K562 (cell line): ENCODE data around the gene DCTN2. TPM values are rescaled to one million over a fixed set of nuclear protein-coding genes. Genes with fewer than 3 reads are reported as not detected.
A peak's percentile ranks its signal among the peaks of the same experiment; 100 is the strongest.

Experiments
- ATF7 ChIP-seq: fragments of 450-650 bp; IDR thresholded peaks from 2 replicates; pipeline ENCODE4 v1.7.1; 2014; ENCODE audit warnings: mild to moderate bottlenecking, moderate library complexity
- ELF2 ChIP-seq: fragments of 250-450 bp; sonication (Bioruptor Pico); IDR thresholded peaks from 2 replicates; pipeline ENCODE4 v1.5.0; 2021; ENCODE audit warnings: mild to moderate bottlenecking
- MEF2D ChIP-seq: conservative IDR thresholded peaks from 2 replicates; pipeline ENCODE4 v1.6.1; 2016; ENCODE audit warnings: low read depth, missing genetic modification characterization, missing compliant biosample characterization
- NCOA4 ChIP-seq: fragments of 450-650 bp; IDR thresholded peaks from 2 replicates; pipeline ENCODE4 v1.6.1; 2018; ENCODE audit warnings: mild to moderate bottlenecking; ENCODE audit not compliant: partially characterized antibody
- POLR2A ChIP-seq: fragments of 450-650 bp; conservative IDR thresholded peaks from 2 replicates; pipeline ENCODE4 v1.6.1; 2016
- POLR2B ChIP-seq: fragments of 450-650 bp; IDR thresholded peaks from 2 replicates; pipeline ENCODE4 v1.6.1; 2018; ENCODE audit warnings: low read depth; ENCODE audit not compliant: partially characterized antibody
- POLR2G ChIP-seq: fragments of 200-400 bp; formaldehyde crosslinking; IDR thresholded peaks from 2 replicates; pipeline ENCODE4 v1.6.1; 2017; ENCODE audit warnings: low read depth, mild to moderate bottlenecking, antibody characterized with exemption, low read length, moderate library complexity
- RBM22 ChIP-seq: fragments of 200-400 bp; formaldehyde crosslinking; IDR thresholded peaks from 2 replicates; pipeline ENCODE4 v1.6.1; 2018; ENCODE audit warnings: low read length, low read depth; ENCODE audit not compliant: poor library complexity, severe bottlenecking
- SETDB1 ChIP-seq: IDR thresholded peaks from one replicate; pipeline ENCODE4 v1.6.1; 2012; ENCODE audit warnings: low read length, control low read depth, inconsistent platforms
- THAP12 ChIP-seq: fragments of 250-450 bp; sonication (Bioruptor Pico); IDR thresholded peaks from 2 replicates; pipeline ENCODE4 v1.9.0; 2021; ENCODE audit warnings: mild to moderate bottlenecking, inconsistent platforms
- ZBTB11 ChIP-seq, 3 experiments: fragments of 200-800 bp in 1 of 3; fragments of 250-450 bp in 1 of 3; fragments of 450-650 bp in 1 of 3; sonication (Bioruptor Pico) in 1 of 3; sonication (Bioruptor generic) in 1 of 3; formaldehyde crosslinking in 1 of 3; IDR thresholded peaks; 2 replicates each; pipeline versions ENCODE4 v1.6.1 to v1.8.0; 2016 to 2022; ENCODE audit warnings: mild to moderate bottlenecking in 2 of 3, missing genetic modification characterization in 2 of 3, missing compliant biosample characterization in 1 of 3, moderate library complexity in 1 of 3
- polyA plus RNA-seq, 8 experiments: library from polyadenylated mRNA; depleted of rRNA in 4 of 8; stranded (reverse) in 5 of 8; unstranded in 3 of 8; fragments of >200 nt; fragmentation: Nextera tagmentation in 2 of 8; fragmentation: Illumina TruSeq in 1 of 8; extraction: Ambion mirVana in 2 of 8; extraction: Trizol in 1 of 8; gene quantifications; 2 replicates each; pipeline versions ENCODE4 v1.2.1 to v1.2.3, GENCODE V29; 2011 to 2014; ENCODE audit warnings: inconsistent platforms in 1 of 8, missing spikeins in 1 of 8
- total RNA-seq, 7 experiments: library from RNA; depleted of rRNA in 6 of 7; stranded (reverse); fragments of >200 nt in 6 of 7; fragmentation: Illumina TruSeq in 2 of 7; extraction: Trizol in 2 of 7; gene quantifications; 2 replicates each; pipeline versions ENCODE4 v1.2.1 to v1.2.3, GENCODE V29; 2011 to 2021; ENCODE audit warnings: low replicate concordance in 1 of 7

DCTN2 gene
- total and polyA plus RNA-seq, 9 of the 15 experiments (the other 6 are each of a cell fraction or from before 2014, with no cell fraction given): 43.6 to 270 (median 125) TPM

- TF ChIP-seq POLR2A: peak; percentile 46; the same call in 1 of the 2 replicates
- TF ChIP-seq SETDB1: no peak
- no peak for TF ChIP-seq THAP12 (CRISPR knock-in tag)
- TF ChIP-seq POLR2G: peak; percentile 61
- no peak for TF ChIP-seq NCOA4
- peak; percentile 24 for TF ChIP-seq POLR2B
- no peak for TF ChIP-seq ELF2
- TF ChIP-seq ZBTB11 (CRISPR knock-in tag; IDR thresholded peaks at IDR 0.05): no peak
- peak; percentile 35 for TF ChIP-seq RBM22
- no peak for TF ChIP-seq MEF2D (tag)
- no peak for TF ChIP-seq ATF7
These were observed 18.0 kb downstream of the DCTN2 start (continued) for GRCh38 chr12:57528831-57529555.
